ENCODE results near the gene NCF4.

The NCF4 gene

GRCh38 chr22:36864454-36865215, 3.8 kb downstream of the NCF4 start:
- no peak for DNase-seq (ENCODE audit: low read depth, low spot score)

- DNase-seq (ENCODE audit: low read depth, low spot score), result no peak
Measured at GRCh38 chr22:36865346-36865745, 4.5 kb downstream of the NCF4 start.

DNA sequence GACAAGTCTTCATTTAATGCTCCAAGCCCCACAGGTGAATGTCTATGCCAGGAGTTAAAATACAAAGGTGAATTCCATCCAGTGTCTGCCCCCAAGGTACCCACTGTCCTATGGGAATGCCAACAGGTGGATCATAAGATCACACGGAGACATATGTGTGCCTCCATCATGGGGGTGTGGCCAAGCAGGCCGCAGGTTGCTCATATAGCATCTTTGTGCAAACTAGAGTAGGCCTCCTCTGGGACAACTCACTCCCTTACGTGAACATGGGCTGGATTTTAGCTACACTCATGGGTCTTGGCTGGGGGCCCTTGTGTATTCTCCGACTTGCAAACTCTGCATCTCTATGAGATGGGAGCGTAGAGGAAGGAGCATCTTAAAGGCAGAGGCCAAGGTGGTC, 6.9 kb downstream of the NCF4 start:
- no peak for DNase-seq (ENCODE audit: low read depth, low spot score)

- no peak for DNase-seq (ENCODE audit: low read depth, low spot score)
Measured at GRCh38 chr22:36868546-36869181, 7.9 kb downstream of the NCF4 start.

GRCh38 chr22:36870250-36870649, 9.4 kb downstream of the NCF4 start:
- DNase-seq (ENCODE audit: low read depth, low spot score), result no peak

DNA sequence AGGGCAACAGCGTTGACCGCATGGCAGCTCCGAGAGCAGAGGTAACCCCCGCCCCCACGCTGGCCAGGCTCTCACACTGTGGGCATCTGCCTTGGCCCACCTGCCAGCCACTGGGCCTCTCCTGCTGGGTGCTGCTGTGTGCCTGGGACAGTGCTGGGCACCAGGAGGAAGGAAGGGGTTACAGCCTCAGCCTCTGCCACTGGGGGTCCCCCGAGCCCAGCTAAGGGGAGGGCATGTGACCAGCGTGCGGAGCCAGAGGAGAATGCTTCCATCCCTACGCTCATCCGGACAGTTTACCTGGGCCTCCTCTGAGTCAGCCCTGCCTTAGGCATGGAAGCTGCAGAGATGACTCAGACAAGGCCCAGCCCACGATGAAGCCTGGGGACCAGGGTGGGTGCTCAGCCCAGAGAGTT, 10.9 kb downstream of the NCF4 start:
- DNase-seq (ENCODE audit: low read depth, low spot score), result no peak

DNA sequence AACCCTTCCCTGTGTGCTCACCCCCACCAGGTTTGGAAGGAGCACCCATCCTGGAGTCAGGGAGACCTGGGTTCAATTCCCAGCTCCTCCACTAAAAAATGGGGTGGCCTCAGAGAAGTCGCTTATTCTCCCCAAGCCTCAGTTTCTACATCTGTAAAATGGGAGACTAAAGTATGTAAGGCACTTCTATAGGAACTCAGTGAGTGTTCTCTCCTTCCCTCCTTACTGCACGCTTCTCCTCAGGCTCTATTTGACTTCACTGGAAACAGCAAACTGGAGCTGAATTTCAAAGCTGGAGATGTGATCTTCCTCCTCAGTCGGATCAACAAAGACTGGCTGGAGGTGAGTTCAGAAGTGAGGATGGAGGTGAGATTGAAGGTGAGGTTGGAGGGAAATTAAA, 11.3 kb downstream of the NCF4 start:
- DNase-seq (ENCODE audit: low read depth, low spot score), result no peak

GRCh38 chr22:36872866-36873498, 12.2 kb downstream of the NCF4 start:
- DNase-seq (ENCODE audit: low read depth, low spot score), result no peak

GRCh38 chr22:36873614-36874308, 13.0 kb downstream of the NCF4 start:
- no peak for DNase-seq (ENCODE audit: low read depth, low spot score)

GRCh38 chr22:36874309-36874696, 13.5 kb downstream of the NCF4 start:
- DNase-seq (ENCODE audit: low read depth, low spot score), result no peak

DNA sequence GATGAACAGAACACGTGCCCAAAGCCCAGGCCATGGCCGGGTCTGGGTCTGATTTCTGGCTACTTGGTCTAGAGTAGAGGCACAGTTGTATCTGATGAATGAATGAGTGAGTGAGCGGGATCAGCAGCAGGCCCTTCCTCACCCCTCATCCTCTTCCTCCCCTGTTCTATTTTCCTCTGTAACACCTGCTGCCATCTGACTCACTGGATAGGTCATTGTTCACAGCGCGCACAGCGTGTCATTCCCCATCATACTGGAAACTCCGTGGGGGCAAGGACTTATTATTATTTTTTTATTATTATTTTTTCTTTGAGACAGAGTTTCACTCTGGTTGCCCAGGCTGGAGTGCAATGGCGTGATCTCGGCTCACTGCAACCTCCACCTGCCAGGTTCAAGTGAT, 13.9 kb downstream of the NCF4 start:
- no peak for DNase-seq (ENCODE audit: low read depth, low spot score)

DNA sequence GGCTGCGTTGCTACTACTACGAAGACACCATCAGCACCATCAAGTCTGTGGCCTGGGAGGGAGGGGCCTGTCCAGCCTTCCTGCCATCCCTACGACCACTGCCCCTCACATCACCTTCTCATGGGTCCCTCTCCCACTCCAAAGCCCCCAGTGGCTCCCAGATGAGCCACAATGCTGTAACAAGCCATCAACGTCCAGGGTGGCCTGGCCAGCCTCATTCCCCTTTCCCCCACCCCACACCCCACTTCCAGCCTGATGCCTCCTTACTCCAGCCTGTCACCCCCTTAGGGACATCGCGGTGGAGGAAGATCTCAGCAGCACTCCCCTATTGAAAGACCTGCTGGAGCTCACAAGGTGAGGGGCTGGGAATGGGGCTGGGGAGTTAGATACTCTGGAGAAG, 14.9 kb downstream of the NCF4 start:
- no peak for DNase-seq (ENCODE audit: low read depth, low spot score)

DNA sequence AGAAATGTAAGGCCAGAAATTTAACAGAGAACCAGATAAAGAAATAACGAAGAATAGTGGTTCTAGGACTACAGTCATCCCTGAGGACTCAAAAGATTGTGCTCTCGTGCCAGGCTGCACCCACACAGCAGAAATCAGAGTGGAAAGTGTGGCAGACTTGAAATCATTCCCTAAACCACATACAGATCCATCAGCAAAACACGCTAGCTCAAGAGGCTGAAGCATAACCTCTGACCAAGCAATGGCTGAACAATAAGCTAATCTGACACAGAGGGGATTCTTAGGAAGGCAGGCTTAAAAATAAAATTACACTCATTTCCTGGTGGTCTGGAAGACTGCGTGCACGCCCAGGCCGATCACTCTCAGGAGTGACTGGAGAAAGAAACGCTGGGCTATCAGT, 19.0 kb downstream of the NCF4 start:
- no peak for DNase-seq (ENCODE audit: low read depth, low spot score)

DNA sequence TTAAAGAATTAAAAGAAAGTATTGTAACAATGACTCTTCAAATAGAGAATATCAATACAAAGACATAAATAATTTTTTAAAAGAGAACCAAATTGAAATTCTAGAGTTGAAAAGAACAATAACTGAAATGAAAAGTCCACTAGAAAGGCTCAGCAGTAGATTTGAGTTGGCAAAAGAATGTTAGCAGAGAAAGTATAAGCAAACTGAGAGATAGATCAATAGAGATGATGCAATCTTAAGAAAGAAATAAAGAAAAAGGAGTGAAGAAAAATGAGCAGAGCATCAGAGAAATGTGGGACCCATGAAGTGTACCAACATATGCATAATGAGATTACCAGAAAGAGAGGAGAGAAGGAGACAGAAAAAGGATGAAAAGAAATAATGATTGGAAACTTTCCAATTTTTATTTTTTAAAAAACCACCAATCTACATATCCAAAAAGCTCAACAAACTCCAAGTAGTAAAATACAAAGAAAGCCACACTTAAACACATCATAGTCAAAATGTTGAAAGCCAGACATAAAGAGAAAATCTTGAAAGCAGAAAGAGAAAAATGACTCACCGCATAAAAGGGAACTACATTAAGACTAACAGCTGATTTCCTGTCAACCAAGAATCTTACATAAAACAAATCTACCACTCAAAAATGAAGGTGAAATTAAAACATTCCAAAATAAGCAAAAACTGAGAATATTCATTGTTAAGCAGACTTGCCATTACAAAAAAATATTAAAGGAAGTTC, 20.9 kb downstream of the NCF4 start:
- DNase-seq (ENCODE audit: low read depth, low spot score), result no peak

DNA sequence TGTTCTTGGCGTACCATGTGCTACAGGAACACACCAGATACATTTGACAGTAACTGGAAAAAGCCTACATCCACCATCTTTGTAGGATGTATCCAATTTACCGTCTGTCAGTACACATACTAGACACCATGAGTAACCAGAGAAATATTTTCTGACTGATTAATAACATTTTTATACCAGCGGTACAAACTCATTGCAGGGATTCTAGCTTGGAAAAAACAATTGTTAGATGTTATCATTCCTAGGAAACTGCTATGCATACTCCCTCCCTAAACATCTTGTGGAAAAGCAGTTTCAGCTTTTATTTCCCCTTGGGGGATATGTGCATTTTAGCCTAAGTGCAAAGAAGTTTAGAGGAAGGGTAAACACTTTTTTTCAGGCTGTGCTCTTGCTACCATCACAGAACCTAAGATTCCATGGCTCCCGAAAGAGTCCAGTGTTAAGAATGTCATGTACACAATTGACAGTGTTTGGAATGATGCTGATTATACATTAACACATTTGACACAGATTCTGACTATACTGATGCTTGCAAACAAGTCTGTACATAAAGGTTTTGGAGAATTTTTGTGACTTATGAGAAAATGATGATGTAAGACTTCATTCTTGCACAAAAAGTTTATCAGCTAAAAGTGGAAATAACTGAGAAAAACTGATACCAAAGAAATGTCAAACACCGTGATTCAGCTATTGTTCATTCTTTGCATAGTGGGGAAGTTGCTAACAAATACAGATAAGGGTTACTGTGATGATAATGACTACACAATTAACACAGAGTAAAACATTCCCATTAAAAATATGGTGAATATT, 23.7 kb downstream of the NCF4 start:
- DNase-seq (ENCODE audit: low read depth, low spot score), result no peak

- no peak for DNase-seq (ENCODE audit: low read depth, low spot score)
Measured at GRCh38 chr22:36885474-36885873, 24.7 kb downstream of the NCF4 start.

DNA sequence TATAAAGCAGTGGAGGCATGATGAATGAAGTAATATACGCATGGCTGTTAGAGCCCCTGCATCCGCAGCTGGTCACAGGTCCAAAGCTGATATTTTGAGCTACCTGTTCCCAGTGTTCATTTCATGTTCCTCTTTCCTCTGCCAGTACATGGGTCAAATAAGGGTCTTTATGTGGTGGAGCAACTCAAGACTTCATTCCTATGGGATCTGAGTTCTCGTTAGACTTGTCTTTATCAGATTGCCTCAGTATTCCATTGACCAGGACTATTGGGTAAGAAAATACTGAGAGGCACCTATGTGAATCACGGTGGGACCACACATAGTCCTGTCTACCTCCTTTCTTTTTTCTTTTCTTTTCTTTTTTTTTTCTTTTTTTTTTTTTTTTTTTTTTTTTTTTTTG, 25.2 kb downstream of the NCF4 start:
- DNase-seq (ENCODE audit: low read depth, low spot score), result no peak

GRCh38 chr22:36887162-36887561, 26.4 kb downstream of the NCF4 start:
- DNase-seq (ENCODE audit: low read depth, low spot score), result no peak

GRCh38 chr22:36891646-36892045, 30.8 kb downstream of the NCF4 start:
- DNase-seq (ENCODE audit: low read depth, low spot score), result no peak

GRCh38 chr22:36892292-36892691, 31.5 kb downstream of the NCF4 start:
- no peak for DNase-seq (ENCODE audit: low read depth, low spot score)

- DNase-seq (ENCODE audit: low read depth, low spot score), result no peak
Measured at GRCh38 chr22:36893262-36893661, 32.5 kb downstream of the NCF4 start.

Measured in brain pericyte (primary cell).